Stimulated activated CD4-positive, alpha-beta T cell treated with anti-CD3 and anti-CD28 coated beads, Interleukin-4, amount 100 ng/mL, for 24 hours (primary cell): Measurements from ENCODE around the gene FBN2.
"Not testable (repeated sequence)": the region's sequence is repeated elsewhere in the genome, so short reads cannot be mapped to it uniquely, and the experiment has no call there.

ENCODE experiments used
- DNase-seq: peaks from one replicate; pipeline ENCODE4 v3.0.0-alpha.2; 2020

Gene FBN2

GRCh38 chr5:128349044-128349858, 188.8 kb downstream of the FBN2 start:
- no peak for DNase-seq

GRCh38 chr5:128346038-128346437, 192.0 kb downstream of the FBN2 start:
- no peak for DNase-seq

DNA sequence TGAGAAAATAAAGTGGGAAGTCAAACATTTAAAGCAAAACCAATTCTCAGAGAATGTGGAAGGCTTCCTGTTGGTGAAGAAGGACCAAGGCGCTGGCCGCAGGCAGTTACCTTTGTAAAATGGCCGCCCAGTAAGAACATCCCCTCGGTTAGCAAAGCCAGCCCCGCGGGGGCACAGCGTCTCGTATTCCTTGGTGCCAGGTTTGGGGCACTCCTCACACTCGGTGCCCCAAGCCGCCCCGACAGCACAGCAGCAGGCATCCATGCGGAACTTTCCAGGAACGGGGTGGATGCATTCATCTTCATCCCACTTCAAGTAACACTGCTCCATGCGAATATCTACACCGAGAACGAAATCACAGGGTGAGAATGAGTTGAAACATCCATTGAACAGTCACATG, 192.8 kb downstream of the FBN2 start:
- no peak for DNase-seq

GRCh38 chr5:128343168-128343567, 194.9 kb downstream of the FBN2 start:
- no peak for DNase-seq

DNA sequence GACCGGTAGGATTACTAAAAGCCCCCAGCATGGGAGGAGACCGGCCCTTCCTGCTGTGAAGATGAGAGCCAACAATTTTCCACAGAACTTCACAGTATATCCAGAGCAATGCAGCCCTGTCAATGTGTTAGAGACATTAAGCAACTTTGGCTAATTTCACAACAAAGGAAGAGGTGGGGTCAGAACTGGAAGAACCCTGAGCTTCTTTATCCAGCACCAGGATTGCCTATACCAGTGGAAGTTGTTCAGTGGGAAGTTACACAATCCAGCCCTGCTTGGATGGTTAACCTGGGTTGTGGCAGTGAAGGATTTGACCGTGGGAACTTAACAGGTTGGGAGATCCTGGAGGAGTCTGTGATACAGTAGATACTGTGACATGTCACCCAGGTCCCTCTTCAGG, 197.0 kb downstream of the FBN2 start:
- DNase-seq: no peak

- DNase-seq: no peak
Measured at GRCh38 chr5:128340648-128341047, 197.4 kb downstream of the FBN2 start.

DNA sequence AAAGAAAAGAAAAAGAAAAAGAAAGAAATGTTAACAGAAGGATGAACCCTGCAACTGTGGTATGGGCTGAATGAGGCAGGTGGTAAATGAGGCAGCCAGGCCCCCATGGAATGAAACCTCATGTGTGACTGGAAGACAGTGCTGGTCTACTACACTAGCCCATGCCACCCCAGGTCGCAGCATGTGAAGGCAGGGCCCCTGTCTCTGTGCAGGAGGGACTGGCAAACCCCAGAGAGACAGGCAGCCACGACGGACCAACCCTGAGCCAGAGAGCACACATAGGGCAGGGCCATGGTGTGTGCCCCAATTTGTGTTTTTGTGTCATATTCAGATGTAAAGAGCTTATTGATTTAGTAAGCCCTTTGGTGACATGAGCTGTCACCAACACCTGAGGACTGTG, 198.5 kb downstream of the FBN2 start:
- no peak for DNase-seq

GRCh38 chr5:128338649-128339048, 199.4 kb downstream of the FBN2 start:
- no peak for DNase-seq

DNA sequence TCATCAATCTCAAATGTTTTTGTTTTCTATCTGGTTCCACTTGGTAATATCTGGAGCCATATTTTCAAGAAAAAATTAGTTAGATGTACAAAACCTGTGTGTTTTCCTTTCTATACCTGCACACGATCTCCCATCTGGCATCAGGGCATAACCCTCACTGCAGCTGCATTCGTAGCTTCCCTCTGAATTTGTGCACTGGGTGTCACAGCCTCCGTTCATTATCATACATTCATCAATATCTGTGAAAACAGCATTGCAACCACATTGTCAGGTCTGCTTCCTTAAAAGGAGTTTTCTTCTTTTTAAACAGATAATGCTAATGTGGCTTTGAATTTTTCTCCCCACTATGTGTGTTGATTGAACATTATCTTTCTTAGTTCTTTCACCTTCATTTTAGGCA, 202.7 kb downstream of the FBN2 start:
- no peak for DNase-seq

DNA sequence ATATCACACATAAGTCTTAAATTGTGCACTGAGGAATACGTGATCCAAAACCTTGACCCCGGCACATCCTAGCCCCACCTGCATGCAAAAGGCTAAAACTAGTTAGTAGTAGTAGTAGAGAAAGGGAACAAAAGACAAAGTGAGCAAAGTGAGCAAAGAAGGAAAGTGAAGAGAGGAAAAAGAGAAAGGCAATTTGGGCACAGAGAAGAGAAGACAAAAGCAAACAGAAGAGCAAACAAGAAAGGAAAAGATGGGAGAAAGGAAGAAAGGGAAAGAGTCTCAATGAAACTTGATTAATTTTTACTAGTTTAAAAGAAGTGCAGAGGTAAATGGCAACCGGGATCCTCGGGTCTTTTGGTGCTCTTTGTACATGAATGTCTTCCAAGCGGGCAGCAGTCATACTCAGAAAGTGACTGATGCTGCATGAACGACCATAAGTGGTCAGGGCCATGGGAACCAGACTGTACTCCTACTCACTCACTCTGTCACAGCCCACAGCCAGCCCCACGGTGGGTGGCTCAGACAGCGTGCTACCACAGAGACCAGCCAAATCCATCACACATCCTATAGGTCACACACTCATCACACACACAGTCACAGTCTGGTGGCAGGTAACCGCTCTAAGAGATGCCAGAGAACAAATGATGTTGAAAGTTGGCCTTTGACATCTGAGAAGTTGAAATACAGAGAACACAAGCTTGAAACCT, 203.9 kb downstream of the FBN2 start:
- no peak for DNase-seq

DNA sequence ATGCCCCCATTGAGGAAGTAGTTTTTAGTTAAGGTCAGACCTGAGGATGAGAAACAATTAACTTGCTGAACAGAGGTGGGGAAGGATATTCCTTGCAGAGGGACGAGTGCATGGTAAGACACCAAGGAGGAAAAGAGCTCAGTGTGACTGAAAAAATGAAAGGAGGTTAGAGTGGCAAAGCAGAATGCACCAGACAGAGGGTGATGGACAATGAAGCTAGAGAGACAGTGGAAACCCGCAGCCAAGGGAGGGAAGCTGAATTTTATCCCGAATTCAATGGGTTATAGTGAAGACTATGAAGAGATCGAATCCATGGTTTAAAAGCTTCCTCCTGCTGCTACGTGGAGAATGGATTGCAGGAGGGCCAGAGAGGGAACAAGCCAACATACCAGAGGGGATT, 206.8 kb downstream of the FBN2 start:
- DNase-seq: no peak

GRCh38 chr5:128329386-128329939, 208.6 kb downstream of the FBN2 start:
- no peak for DNase-seq

DNA sequence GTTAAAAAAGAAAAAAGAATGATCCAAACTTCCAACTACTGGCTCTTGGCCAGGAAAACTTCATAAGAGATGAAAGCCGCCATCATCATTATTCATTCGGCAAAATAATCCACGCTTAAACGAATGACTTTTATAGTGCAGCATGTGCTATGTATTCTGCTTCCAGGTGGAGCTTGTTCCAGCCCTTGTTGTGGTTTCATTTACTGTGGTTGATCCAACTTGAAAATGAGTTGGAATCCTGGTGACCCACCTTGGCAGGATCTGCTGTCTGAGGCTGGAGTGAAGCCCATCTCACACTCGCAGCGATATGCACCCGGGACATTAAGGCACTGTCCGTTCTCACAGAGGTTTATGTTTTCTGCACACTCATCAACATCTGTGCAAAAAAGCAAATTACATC, 209.6 kb downstream of the FBN2 start:
- no peak for DNase-seq

- no peak for DNase-seq
Measured at GRCh38 chr5:128328007-128328406, 210.0 kb downstream of the FBN2 start.

DNA sequence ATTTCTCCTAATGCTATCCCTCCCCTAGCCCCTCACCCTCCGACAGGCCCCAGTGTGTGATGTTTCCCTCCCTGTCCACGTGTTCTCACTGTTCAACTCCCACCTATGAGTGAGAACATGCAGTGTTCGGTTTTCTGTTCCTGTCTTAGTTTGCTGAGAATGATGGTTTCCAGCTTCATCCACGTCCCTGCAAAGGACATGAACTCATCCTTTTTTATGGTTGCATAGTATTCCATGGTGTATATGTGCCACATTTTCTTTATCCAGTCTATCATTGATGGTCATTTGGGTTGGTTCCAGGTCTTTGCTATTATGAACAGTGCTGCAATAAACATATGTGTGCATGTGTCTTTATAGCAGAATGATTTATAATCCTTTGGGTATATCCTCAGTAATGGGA, 216.6 kb downstream of the FBN2 start:
- not testable (repeated sequence) for DNase-seq

- DNase-seq: no peak
Measured at GRCh38 chr5:128318691-128319090, 219.4 kb downstream of the FBN2 start.

- no peak for DNase-seq
Measured at GRCh38 chr5:128317481-128317880, 220.6 kb downstream of the FBN2 start.

- no peak for DNase-seq
Measured at GRCh38 chr5:128315671-128316070, 222.4 kb downstream of the FBN2 start.

DNA sequence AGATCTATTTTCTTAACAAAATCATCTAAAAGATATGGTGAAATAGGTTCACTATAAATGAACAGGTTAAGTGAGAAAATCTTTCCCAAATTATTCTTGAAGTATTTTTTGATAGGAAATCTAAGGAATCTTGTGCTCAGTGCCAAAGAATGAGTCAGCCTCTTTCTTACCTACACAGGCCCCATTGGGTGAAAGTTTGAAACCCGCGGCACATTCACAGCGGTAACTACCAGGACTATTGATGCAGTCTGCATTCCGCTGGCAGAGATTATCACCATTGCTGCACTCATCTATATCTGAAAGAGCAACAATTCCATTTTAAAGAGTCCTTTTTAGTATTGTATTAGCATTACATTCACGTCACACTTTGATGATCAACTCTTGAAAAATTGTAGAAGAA, 232.7 kb downstream of the FBN2 start:
- no peak for DNase-seq

DNA sequence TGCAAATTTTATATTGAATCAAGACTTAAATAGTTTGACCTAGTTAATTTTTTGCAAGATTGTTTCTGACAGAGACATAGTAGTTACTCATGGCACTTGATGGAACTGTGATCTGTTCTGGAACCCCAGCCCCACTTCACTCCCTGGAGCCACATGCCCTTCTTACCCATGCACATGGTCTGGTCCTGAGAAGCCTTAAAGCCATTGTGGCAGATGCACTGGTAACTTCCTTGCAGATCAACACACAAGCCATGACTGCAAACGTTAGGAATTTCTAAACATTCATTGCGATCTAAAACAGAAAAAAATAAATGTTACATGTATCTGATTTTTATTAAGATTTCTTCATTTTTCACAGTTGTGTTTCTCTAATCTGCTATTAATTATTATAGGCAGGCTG, 233.3 kb downstream of the FBN2 start:
- no peak for DNase-seq

GRCh38 chr5:128304088-128304487, 234.0 kb downstream of the FBN2 start:
- DNase-seq: no peak

- no peak for DNase-seq
Measured at GRCh38 chr5:128303593-128303992, 234.5 kb downstream of the FBN2 start.

DNA sequence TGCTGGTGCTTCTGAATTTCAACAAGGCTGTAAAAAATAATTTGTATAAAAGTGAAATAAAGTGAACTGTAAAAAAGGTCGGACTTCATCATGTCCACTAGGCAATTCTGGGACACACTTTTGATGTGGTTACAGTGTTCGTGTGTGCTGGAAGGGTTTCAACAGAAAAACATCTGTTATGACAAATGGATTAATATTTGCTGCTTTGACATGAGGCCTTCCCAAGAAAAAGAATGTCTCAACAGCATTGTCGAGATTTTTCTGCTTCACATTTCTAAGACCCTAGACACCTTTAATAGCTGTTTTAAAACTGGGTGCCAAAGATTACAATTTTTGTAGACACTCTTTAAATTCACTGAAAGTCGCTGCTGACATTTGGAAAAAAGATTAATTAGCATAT, 237.9 kb downstream of the FBN2 start:
- no peak for DNase-seq

GRCh38 chr5:128290152-128290858, 247.7 kb downstream of the FBN2 start:
- DNase-seq: no peak
